ENCODE results near the gene ABI1.

Gene ABI1

DNA sequence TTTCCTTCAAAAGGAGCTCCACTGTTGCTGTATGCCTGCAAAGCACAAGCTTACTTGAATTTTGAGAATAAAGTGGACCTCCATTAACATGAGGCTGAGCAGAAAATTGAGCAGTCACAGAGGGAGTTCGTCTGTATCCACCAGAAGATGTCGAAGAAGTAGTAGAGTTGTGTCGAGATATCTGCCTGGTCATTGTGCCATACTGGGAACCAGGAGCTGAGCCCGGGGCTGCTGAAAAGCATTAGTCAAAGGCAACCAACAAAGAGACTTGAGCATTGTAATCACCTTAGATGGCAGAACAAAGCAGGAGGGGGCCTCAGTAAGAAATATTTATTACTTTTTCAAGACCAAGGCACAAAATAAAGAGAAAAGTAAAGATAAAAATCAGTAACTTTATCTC is 101.8 kb downstream of the ABI1 start:
- TF ChIP-seq EZH2 (optimal IDR thresholded peaks at IDR 0.05; ENCODE audit: low read depth, low read length) = no peak
- TF ChIP-seq, protein P1, sequence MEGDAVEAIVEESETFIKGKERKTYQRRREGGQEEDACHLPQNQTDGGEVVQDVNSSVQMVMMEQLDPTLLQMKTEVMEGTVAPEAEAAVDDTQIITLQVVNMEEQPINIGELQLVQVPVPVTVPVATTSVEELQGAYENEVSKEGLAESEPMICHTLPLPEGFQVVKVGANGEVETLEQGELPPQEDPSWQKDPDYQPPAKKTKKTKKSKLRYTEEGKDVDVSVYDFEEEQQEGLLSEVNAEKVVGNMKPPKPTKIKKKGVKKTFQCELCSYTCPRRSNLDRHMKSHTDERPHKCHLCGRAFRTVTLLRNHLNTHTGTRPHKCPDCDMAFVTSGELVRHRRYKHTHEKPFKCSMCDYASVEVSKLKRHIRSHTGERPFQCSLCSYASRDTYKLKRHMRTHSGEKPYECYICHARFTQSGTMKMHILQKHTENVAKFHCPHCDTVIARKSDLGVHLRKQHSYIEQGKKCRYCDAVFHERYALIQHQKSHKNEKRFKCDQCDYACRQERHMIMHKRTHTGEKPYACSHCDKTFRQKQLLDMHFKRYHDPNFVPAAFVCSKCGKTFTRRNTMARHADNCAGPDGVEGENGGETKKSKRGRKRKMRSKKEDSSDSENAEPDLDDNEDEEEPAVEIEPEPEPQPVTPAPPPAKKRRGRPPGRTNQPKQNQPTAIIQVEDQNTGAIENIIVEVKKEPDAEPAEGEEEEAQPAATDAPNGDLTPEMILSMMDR (IDR thresholded peaks at IDR 0.05; ENCODE audit: low read length) = no peak
- TF ChIP-seq EZH2phosphoT487 (IDR thresholded peaks at IDR 0.05; ENCODE audit: low read length) = no peak
- Histone ChIP-seq H4K20me1 (ENCODE audit: insufficient read depth, low read length) (no peaks in the 10 kb centered on the region), H3K4me1 (ENCODE audit: low read length) (peaks cover 19% of the 10 kb centered on the region), H2AFZ (ENCODE audit: low read length) (no peak overlapping the region), H3K79me2 (ENCODE audit: low read length) (peaks cover 36% of the 10 kb centered on the region), H3K27me3 (replicated peaks; ENCODE audit: insufficient read depth, low read length) (no peaks in the 10 kb centered on the region), H3K4me3 (ENCODE audit: low read length) (no peak overlapping the region), H3K9me2 (replicated peaks; ENCODE audit: insufficient read depth, low read length) (no peaks in the 10 kb centered on the region), H3K27ac (ENCODE audit: low read length) (no peak overlapping the region), H3K9ac (ENCODE audit: low read length) (no peak overlapping the region), H3K4me2 (ENCODE audit: low read depth, low read length) (no peak overlapping the region), H3K9me3 (replicated peaks; ENCODE audit: insufficient read depth, low read length) (no peaks in the 10 kb centered on the region), H3K36me3 (replicated peaks; ENCODE audit: insufficient read depth, low read length) (peaks cover 9% of the 10 kb centered on the region; the same call in 1 of the 2 replicates), H3F3A (ENCODE audit: insufficient read depth, low read length) (peaks cover 16% of the 10 kb centered on the region)
- no peak for DNase-seq

DNA sequence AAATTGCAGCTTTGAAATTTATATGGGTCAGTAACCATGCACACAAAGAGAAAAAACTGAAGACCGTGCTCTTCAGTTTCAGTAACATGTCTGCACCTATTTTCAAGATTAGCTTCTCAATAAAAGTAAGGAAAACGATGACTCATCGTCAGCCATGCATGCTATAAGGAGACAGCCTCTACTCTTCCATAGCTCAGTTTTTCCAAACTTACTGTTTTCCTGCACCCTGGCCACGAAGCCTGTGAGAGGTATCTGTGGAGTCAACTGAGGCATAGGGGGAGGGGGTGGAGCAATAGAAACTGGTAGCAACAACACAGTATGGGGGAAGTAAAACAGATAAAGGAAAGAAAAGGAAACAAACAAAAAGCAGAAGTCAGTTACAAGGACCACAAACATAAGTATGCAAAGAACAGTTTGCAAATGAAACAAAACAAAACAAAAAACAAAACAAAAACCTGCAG is 105.3 kb downstream of the ABI1 start:
- Histone ChIP-seq H2AFZ (ENCODE audit: low read length) (no peak overlapping the region), H3K79me2 (ENCODE audit: low read length) (peaks cover 24% of the 10 kb centered on the region), H4K20me1 (ENCODE audit: insufficient read depth, low read length) (no peaks in the 10 kb centered on the region), H3K9me3 (replicated peaks; ENCODE audit: insufficient read depth, low read length) (no peaks in the 10 kb centered on the region), H3F3A (ENCODE audit: insufficient read depth, low read length) (peaks cover 16% of the 10 kb centered on the region), H3K9me2 (replicated peaks; ENCODE audit: insufficient read depth, low read length) (no peaks in the 10 kb centered on the region), H3K27ac (ENCODE audit: low read length) (peak overlapping the region; percentile 43; the same call in 1 of the 2 replicates), H3K9ac (ENCODE audit: low read length) (no peak overlapping the region), H3K4me3 (ENCODE audit: low read length) (no peak overlapping the region), H3K27me3 (replicated peaks; ENCODE audit: insufficient read depth, low read length) (no peaks in the 10 kb centered on the region), H3K36me3 (replicated peaks; ENCODE audit: insufficient read depth, low read length) (peaks cover 9% of the 10 kb centered on the region; the same call in 1 of the 2 replicates), H3K4me1 (ENCODE audit: low read length) (peaks cover 19% of the 10 kb centered on the region), H3K4me2 (ENCODE audit: low read depth, low read length) (peak overlapping the region; percentile 59)
- TF ChIP-seq EZH2phosphoT487 (IDR thresholded peaks at IDR 0.05; ENCODE audit: low read length) (no peak), EZH2 (optimal IDR thresholded peaks at IDR 0.05; ENCODE audit: low read depth, low read length) (no peak)
- TF ChIP-seq, protein P1 (IDR thresholded peaks at IDR 0.05; ENCODE audit: low read length) = no peak
- peak; percentile 43 for DNase-seq

DNA sequence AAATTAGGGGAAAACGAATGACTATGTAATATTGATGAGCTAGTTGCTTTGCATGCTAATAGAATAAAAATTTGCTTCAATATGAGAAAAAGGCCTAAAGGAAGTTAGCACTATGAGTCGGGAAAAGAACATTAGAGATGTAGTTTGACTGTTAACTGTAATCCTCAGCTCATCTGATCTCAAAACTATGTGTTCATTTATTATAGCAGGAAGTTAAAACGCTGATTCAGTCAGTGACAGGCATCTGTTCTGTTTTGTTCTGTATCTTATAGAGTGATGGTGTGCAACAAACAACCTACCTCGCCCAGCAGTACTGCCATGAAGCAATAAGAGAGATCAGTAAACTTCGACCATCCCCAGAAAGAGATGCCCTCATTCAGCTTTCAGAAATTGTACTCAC is 114.7 kb downstream of the ABI1 start:
- Histone ChIP-seq H3K9me2 (replicated peaks; ENCODE audit: insufficient read depth, low read length) (no peaks in the 10 kb centered on the region), H3K4me2 (ENCODE audit: low read depth, low read length) (no peak overlapping the region), H3K27me3 (replicated peaks; ENCODE audit: insufficient read depth, low read length) (no peaks in the 10 kb centered on the region), H2AFZ (ENCODE audit: low read length) (no peak overlapping the region), H3K4me1 (ENCODE audit: low read length) (0 out of 2 replicates have a peak, but pooled peaks cover 3% of the 10 kb centered on the region), H3K36me3 (replicated peaks; ENCODE audit: insufficient read depth, low read length) (peaks cover 12% of the 10 kb centered on the region; the same call in 1 of the 2 replicates), H4K20me1 (ENCODE audit: insufficient read depth, low read length) (no peaks in the 10 kb centered on the region), H3K27ac (ENCODE audit: low read length) (no peak overlapping the region), H3K79me2 (ENCODE audit: low read length) (peaks cover 32% of the 10 kb centered on the region), H3K9me3 (replicated peaks; ENCODE audit: insufficient read depth, low read length) (no peaks in the 10 kb centered on the region), H3F3A (ENCODE audit: insufficient read depth, low read length) (no peaks in the 10 kb centered on the region; the same call in 1 of the 2 replicates), H3K4me3 (ENCODE audit: low read length) (no peak overlapping the region), H3K9ac (ENCODE audit: low read length) (no peak overlapping the region)
- no peak for DNase-seq
- TF ChIP-seq, protein P1 (IDR thresholded peaks at IDR 0.05; ENCODE audit: low read length) = no peak
- TF ChIP-seq EZH2phosphoT487 (IDR thresholded peaks at IDR 0.05; ENCODE audit: low read length) (no peak), EZH2 (optimal IDR thresholded peaks at IDR 0.05; ENCODE audit: low read depth, low read length) (no peak)
